Tibial nerve (tissue), 4 donors: ENCODE results near the gene POMGNT1. TPM values are rescaled to one million over a fixed set of nuclear protein-coding genes. Genes with fewer than 3 reads are reported as not detected.
A peak's percentile ranks its signal among the peaks of the same experiment; 100 is the strongest.
"Not testable (repeated sequence)": the region's sequence is repeated elsewhere in the genome, so short reads cannot be mapped to it uniquely, and the experiment has no call there.

Source experiments
- DNase-seq, 2 donors: peaks; one replicate each; pipeline ENCODE4 v3.0.0-alpha.2; 2019; ENCODE audit warnings: low spot score in 2 of 2
- H3K27ac ChIP-seq, 4 donors: fragments of 200-600 bp; sonication (generic) in 3 of 4; one replicate each; pipeline ENCODE4 v1.5.1; 2017 to 2019; ENCODE audit warnings: mild to moderate bottlenecking in 1 of 4
- H3K27me3 ChIP-seq, 2 donors: fragments of 200-600 bp; sonication (generic) in 1 of 2; one replicate each; pipeline versions ENCODE4 v1.5.1 to v1.6.0; 2017 to 2019
- H3K36me3 ChIP-seq, 3 donors: fragments of 200-600 bp; sonication (generic); one replicate each; pipeline ENCODE4 v1.5.1; 2018 to 2019
- H3K4me1 ChIP-seq, 4 donors: fragments of 200-600 bp; sonication (generic) in 3 of 4; one replicate each; pipeline ENCODE4 v1.5.1; 2017 to 2019
- H3K4me3 ChIP-seq, 4 donors: fragments of 200-600 bp; sonication (generic) in 3 of 4; one replicate each; pipeline ENCODE4 v1.5.1; 2017 to 2019; ENCODE audit warnings: mild to moderate bottlenecking in 1 of 4, moderate library complexity in 1 of 4
- H3K9me3 ChIP-seq, 4 donors: fragments of 200-600 bp; sonication (generic) in 3 of 4; one replicate each; pipeline ENCODE4 v1.5.1; 2017 to 2019
- CTCF ChIP-seq, 5 experiments: fragments of 200-600 bp in 3 of 5; fragments of 450-650 bp in 2 of 5; sonication (generic) in 3 of 5; IDR thresholded peaks; one replicate each; pipeline ENCODE4 v1.5.1; 2016 to 2019; ENCODE audit warnings: antibody characterized with exemption in 5 of 5, mild to moderate bottlenecking in 3 of 5, moderate library complexity in 2 of 5
- EP300 ChIP-seq, 2 donors: sonication (generic); formaldehyde crosslinking; IDR thresholded peaks; one replicate each; pipeline ENCODE4 v1.6.1; 2017; ENCODE audit warnings: antibody characterized with exemption in 2 of 2, mild to moderate bottlenecking in 1 of 2
- POLR2A ChIP-seq, 2 donors: fragments of 450-650 bp; IDR thresholded peaks; one replicate each; pipeline ENCODE4 v1.6.1; 2017; ENCODE audit warnings: antibody characterized with exemption in 2 of 2, mild to moderate bottlenecking in 2 of 2, moderate library complexity in 2 of 2
- WGBS, 2 donors: methylation state at CpG; one replicate each; pipeline ENCODE4 v1.1.5; 2018; 5-methylcytosine and 5-hydroxymethylcytosine counted together
- total RNA-seq, 4 donors: library from RNA; depleted of rRNA; stranded (reverse); fragments of >200 nt; gene quantifications; one replicate each; pipeline ENCODE4 v1.1.0, GENCODE V29; 2016

Gene POMGNT1
- total RNA-seq, 4 donors from 2014 or later, result 53.8 to 71.5 (median 62.8) TPM

GRCh38 chr1:46244656-46245371 lies 46.6 kb upstream of the POMGNT1 start:
- Histone ChIP-seq H3K4me3 (no peak overlapping the region), H3K27me3 (no peaks in the 10 kb centered on the region), H3K9me3 (no peaks in the 10 kb centered on the region), H3K27ac (no peak overlapping the region), H3K36me3 (no peaks in the 10 kb centered on the region), H3K4me1 (peaks cover 0 to 16% (median 7%) of the 10 kb centered on the region in 4 donors)
- WGBS, 2 donors, result 48 to 55% methylated on average over 3 of the region's 3 CpGs
- TF ChIP-seq POLR2A (IDR thresholded peaks at IDR 0.05), result no peak
- peak in 1 of 5 experiments; percentile 15 for TF ChIP-seq CTCF (IDR thresholded peaks at IDR 0.05)
- DNase-seq, result no peak

- H3K4me3 ChIP-seq, DNase-seq, H3K36me3 ChIP-seq, H3K27ac ChIP-seq, H3K27me3 ChIP-seq, H3K9me3 ChIP-seq: not testable (repeated sequence)
- H3K4me1 ChIP-seq, result peaks cover 0 to 16% (median 7%) of the 10 kb centered on the region in 4 donors
- WGBS, 2 donors, result 89 to 95% methylated on average over 3 of the region's 3 CpGs
Measured at GRCh38 chr1:46243831-46244230, 45.6 kb upstream of the POMGNT1 start.

- Histone ChIP-seq H3K4me3 (no peak overlapping the region), H3K27ac (no peak overlapping the region), H3K4me1 (peaks cover 0 to 10% (median 3%) of the 10 kb centered on the region in 4 donors), H3K36me3 (no peaks in the 10 kb centered on the region), H3K9me3 (no peaks in the 10 kb centered on the region), H3K27me3 (no peaks in the 10 kb centered on the region)
- WGBS, 2 donors, result 67 to 70% methylated on average over 1 of the region's 1 CpG
- DNase-seq, result no peak
- TF ChIP-seq EP300 (IDR thresholded peaks at IDR 0.05) (no peak), CTCF (IDR thresholded peaks at IDR 0.05) (no peak), POLR2A (IDR thresholded peaks at IDR 0.05) (no peak)
Measured at GRCh38 chr1:46242918-46243317, 44.7 kb upstream of the POMGNT1 start.

- WGBS, 2 donors, result no CpG with 5 or more reads among the region's 38 CpGs
- not testable (repeated sequence) for H3K36me3 ChIP-seq, H3K9me3 ChIP-seq, H3K27ac ChIP-seq, DNase-seq, H3K4me3 ChIP-seq, H3K4me1 ChIP-seq, H3K27me3 ChIP-seq
Measured at GRCh38 chr1:46241733-46242132, 43.5 kb upstream of the POMGNT1 start.

- H3K9me3 ChIP-seq, H3K36me3 ChIP-seq, DNase-seq, H3K4me1 ChIP-seq, H3K4me3 ChIP-seq, H3K27me3 ChIP-seq, H3K27ac ChIP-seq: not testable (repeated sequence)
- 84 to 87% methylated on average over 1 of the region's 1 CpG for WGBS, 2 donors
Measured at GRCh38 chr1:46238865-46239264, 40.6 kb upstream of the POMGNT1 start.

- no peaks in the 10 kb centered on the region for H3K4me1 ChIP-seq
- H3K27ac ChIP-seq, result no peak overlapping the region
- no peak for DNase-seq
- WGBS, 2 donors, result 94 to 97% methylated on average over 4 of the region's 4 CpGs
- no peak overlapping the region for H3K4me3 ChIP-seq
- peaks cover 0 to 5% (median 0%) of the 10 kb centered on the region in 4 donors for H3K9me3 ChIP-seq
- no peaks in the 10 kb centered on the region for H3K27me3 ChIP-seq
- no peak for TF ChIP-seq POLR2A (IDR thresholded peaks at IDR 0.05)
- no peak for TF ChIP-seq CTCF (IDR thresholded peaks at IDR 0.05)
- TF ChIP-seq EP300 (IDR thresholded peaks at IDR 0.05), result no peak
- no peaks in the 10 kb centered on the region for H3K36me3 ChIP-seq
Measured at GRCh38 chr1:46236882-46237281, 38.6 kb upstream of the POMGNT1 start.

GRCh38 chr1:46231231-46231630 lies 33.0 kb upstream of the POMGNT1 start:
- not testable (repeated sequence) for H3K27me3 ChIP-seq, H3K4me1 ChIP-seq, H3K9me3 ChIP-seq, H3K4me3 ChIP-seq, H3K27ac ChIP-seq, DNase-seq, H3K36me3 ChIP-seq
- 95 to 100% methylated on average over 3 of the region's 3 CpGs for WGBS, 2 donors
